ENCODE measurements around the gene PBX4.
"Not testable (repeated sequence)": the region's sequence is repeated elsewhere in the genome, so short reads cannot be mapped to it uniquely, and the experiment has no call there.

PBX4 gene, protein sequence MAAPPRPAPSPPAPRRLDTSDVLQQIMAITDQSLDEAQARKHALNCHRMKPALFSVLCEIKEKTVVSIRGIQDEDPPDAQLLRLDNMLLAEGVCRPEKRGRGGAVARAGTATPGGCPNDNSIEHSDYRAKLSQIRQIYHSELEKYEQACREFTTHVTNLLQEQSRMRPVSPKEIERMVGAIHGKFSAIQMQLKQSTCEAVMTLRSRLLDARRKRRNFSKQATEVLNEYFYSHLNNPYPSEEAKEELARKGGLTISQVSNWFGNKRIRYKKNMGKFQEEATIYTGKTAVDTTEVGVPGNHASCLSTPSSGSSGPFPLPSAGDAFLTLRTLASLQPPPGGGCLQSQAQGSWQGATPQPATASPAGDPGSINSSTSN

DNA sequence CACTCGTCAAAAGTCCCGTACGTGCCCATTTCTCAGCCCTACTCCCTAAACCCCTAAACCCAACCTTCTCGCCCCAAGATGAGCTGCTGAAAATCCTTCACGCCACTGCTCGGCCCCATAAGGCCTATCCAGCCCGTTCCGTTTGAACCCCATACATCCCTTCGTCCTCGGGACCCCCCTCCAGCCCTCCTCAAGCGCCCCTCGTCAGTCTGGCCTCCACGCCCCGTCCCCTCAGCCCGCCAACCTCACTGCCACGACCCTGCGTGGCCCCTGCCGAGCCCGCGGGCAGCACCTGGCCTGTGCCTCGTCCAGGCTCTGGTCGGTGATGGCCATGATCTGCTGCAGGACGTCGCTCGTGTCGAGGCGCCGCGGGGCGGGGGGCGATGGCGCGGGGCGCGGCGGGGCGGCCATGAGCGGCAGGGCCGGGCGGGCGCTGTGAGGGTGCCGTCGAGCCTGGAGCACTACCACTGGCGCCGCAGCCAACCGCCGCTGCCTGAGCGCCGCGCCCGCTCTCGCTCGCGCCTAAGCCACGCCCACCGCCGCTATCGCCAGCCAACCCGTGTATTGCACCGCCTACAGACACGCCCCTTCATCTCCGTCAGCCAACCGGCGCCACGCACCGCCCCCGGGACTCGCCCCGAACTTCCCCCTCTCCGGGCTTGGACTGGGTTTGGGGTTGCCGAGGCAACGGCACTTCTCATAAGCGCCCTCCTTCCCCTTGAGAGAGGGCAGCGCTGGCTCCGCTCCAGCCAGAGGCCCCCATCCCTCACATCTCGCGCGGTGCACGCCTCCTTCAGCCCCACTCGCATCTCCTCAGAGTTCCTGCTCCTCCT, at the start of gene PBX4:
Gene PBX4, minus strand, starts transcription at position 469 of the 833 bp plus-strand sequence. Its CDS starts 58 bp downstream, at position 411.
- peak; percentile 91 to 99 (median 95) for DNase-seq

DNA sequence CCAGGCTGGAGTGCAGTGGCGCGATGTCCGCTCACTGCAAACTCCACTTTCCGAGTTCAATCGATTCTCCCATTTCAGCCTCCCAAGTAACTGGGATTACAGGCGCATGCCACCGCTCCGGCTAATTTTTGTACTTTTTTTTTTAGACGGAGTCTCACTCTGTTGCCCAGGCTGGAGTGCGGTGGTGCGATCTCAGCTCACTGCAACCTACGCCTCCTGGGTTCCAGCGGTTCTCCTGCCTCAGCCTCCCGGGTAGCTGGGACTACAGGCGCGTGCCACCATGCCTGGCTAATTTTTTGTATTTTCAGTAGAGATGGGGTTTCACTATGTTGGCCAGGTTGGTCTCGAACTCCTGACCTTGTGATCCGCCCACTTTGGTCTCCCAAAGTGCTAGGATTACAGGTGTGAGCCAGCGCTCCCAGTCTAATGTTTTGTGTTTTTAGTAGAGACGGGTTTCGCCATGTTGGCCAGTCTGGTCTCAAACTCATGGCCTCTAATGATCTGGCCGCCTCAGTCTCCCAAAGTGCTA, 47.0 kb upstream of the PBX4 start:
- DNase-seq: not testable (repeated sequence)

DNA sequence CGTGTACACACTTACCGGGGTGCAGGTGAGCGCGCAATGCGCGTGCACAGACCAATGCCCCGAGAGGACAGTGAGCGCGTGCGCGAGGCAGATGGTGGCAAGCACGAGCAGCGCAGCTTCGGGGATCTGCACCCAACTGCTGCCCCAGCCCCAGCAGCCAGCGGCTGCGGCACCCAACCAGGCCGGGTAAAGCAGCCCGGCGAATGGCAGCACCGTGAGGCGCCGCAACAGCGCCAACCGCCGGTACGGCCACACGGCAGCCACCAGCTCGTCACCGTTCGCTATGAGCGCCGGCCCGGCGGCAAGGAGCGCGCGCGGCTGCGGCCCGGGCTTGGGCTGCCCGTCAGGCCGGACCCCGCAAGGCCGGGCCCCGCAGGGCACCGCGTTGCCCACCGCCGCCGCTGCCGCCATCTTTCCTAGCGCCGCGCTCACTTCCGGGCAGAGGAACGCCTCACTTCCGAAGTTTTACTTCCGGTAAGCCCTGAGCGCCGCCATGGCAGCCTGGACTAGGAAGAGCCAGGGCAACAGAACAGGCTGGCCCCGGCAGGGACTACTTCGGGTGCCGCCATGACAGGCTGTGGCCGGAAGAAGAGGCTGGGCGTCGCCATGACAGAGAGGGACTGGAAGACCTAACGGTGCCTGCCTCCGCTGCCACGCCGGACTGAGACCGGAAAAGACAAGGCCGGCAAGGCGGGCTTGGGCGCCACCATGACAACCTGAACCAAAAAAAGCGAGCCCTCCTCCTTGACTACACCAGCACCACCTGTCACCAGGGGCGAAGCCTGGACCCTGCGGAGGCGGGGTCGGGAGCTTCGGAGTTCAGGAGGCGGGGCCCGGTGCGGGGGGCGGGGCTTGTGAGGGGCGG, 45.0 kb upstream of the PBX4 start, which contains the start of gene ATP13A1:
Gene ATP13A1, minus strand, starts transcription at position 421 of the 865 bp plus-strand sequence. Its CDS starts 10 bp downstream, at position 411.
- peak; percentile 94 to 99 (median 96) for DNase-seq

DNA sequence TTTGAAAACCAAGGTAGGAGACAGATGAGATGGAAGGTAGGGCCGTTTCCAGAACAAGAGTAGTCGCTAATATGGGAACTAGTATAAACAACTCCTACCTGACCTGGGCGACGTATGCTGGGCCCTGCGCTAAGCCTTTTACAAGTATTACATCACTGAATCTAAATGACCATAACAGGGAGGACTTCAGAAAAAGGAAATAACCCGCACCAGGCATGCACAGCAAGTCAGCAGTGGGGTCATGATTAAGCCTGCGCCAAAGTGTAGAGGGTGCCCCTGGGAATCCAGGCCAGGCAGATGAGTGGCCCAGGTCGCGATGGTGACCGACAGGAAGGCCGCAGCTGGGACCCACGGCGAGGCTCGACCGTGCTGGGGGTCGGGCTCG, 44.4 kb upstream of the PBX4 start:
- no peak for DNase-seq

DNA sequence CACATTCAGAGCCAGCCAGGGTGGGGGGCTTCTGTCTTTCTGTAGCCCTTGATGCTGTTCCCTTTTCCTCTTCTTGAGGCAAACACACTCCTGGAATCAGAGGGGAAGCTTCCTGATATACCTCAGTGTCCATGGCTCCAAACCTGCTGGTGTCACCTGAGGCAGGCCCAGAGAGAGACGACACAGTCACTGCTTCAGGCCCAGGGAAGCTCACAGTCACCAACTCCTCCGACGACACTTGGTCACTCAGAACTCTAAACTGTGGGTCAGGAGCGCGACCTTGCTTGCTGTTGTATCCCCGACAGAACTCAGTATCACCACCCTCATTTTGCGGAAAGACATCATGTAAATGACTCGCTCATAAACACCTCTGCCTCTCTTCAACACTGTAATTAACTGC, 43.9 kb upstream of the PBX4 start:
- no peak for DNase-seq

DNA sequence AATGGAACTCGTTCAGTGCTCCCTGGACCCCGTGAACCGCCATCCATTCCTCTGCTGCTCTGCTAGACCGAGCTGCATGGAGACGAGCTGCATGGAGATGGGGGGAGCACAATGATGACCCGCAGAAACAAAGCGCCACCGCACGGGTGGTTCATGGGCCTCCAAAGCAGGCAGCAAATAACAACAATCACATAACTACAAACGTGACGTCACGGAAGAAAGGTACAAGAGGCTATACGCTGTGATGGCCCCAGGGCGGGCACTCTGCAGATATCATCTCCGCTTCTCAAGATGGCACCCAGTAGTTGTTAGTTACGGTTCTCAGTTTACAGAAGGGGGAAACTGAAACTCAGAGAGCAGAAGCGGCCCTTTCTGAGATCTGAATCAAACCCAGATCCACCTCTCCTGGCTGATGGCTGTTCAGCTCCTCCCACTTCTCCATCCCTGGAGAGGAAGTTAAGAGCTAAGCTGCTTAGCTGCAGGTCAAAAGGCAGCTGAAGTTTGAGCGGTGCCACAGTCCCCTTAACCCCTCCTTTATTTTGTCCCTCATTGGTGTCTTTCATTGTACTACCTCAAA, 43.3 kb upstream of the PBX4 start:
- DNase-seq: no peak

DNA sequence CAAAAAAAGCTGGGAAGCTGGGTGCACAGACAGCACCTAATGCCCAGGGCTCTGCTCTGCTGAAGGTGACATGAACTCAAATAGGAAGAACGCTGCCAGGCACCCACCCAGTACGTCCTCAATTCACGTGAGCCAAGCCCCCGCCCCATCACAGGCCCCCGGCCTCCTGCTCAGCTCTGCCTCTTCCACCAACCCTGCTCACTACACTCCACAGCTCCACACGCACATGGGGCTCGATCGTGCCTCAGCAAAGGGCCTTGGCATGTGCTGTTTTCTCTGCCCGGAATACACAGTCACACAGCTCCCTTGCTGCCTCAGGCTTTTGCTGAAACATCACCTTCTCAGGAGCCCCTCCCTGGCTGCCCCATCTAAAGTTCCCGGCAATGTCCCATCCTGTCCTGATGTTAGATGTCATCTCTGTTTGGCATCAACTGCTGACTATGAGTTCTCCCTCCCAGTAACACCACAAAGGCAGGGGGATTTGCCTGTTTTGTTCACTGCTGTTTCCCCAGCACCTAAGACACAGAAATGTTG, 42.7 kb upstream of the PBX4 start:
- DNase-seq: no peak

DNA sequence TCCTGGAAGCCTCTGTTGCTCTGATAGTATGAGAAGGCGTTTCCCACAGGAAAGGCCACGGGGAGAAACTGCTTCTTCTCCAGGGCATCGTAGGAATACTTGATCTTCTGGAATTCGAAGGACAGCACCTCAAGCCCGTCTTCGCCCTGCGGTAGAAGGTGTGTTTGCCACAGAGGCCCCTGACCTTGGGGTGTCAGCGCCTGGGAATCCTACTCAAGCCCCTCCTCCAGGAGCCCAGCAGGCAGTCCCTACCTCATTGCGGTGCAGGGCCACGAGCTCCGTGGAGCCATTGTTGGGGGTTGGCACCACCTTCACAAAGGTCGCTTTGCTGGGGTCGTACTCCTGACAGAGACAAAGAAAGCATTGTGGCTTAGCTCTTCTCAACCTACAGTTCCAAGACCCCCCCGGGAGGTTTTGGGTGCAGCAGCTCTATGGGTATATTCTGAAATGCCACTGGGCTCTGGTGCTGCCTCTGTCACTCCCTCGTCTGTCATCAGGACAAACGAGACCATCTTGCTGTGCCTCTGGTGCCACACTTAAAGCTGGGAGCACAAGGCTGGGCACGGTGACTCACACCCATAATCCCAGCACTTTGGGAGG, 41.3 kb upstream of the PBX4 start:
- no peak for DNase-seq

DNA sequence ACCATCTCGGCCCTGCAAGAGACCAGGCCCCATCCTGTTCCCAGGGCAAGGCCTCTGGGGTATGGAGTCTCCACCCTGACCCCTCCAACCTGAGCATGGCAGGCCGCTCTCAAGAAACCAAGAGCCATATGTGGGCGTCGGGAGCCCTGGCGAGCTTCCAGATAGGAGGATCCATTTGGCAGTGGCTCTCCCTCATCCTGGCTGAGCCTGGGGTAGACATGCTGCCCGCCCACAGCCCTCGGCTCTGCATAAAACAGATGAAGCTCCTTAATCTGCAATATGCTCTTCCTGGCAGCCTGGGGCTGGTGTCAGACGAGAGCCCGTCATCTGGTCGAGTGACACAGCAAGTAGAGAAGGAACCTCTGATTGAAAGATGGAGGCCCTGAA, 38.9 kb upstream of the PBX4 start:
- no peak for DNase-seq

DNA sequence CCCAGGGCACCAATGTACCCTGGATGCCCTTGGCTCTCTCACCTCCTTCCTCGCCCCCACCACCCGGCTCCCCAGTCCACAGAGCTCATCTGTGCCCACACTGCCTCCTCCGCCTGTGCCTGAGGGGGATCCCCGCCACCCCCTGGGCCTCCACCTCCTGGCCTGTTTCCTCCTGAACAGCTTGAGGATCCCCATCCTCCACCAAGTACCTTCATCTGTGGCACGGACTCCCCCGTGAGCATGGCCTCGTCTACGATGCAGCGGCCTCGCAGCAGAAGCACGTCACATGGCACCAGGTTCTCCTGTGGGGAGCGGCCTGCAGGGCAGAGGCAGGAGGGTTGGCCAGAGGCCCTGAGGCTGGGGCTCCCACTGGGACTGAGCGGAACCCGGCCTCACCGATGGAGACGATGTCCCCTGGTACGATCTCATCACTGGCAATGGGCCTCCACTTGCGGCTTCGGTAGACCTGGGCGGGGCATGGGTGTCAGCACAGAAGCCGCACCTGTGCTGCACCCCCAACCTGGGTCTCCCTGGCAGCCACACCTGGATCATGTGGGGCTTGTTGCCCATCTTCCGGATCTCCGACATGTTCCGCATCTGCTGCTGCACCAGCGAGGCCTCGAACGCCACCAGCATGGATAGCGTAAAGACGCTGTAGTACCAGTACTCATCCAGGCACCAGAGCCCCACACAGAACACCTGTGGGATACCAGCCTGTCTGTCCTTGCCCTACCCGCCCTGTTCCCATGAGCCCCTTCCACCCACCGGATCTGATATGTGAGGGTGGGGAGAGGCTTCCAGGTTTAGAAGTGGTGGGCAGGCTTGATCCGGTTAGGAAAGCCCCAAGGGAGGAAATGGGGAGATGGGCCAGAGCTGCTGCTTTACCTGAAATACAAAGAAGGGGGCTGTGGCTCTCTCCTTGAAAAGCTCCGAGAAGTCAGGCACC, 38.2 kb upstream of the PBX4 start:
- DNase-seq: no peak

DNA sequence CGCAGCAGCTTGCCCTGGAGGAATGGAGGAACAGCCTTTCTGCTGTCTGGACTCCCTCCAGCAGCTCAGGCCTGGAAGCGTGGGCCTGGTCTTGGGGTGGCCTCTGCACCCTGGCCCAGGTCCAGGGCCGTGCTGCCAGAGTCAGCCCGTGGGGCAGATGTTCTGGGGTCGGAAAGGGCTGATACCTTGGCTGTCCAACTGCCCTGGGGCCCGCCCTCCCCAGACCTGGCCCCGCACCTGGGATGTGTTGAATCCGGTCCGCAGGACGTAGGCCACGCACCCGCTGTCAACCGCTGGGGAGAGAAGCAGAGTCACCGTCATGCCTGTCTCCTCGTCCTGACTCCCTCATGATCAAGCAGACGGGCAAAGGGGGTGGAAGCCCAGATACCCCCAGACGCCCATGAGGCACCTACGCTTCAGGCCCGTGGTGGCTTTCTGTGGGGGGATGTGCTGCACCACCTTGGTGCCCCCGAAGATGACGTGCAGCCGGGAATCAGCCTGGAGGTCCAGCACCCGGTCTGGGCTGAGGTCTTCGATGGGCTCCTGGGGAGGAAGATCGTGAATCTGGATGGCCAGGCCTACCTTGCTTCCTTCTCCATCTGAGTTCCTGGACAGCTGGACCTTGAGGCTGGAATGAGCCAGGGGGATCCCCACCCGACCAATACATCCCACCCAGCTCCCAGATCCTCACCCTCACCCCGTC, 37.3 kb upstream of the PBX4 start:
- no peak for DNase-seq

DNA sequence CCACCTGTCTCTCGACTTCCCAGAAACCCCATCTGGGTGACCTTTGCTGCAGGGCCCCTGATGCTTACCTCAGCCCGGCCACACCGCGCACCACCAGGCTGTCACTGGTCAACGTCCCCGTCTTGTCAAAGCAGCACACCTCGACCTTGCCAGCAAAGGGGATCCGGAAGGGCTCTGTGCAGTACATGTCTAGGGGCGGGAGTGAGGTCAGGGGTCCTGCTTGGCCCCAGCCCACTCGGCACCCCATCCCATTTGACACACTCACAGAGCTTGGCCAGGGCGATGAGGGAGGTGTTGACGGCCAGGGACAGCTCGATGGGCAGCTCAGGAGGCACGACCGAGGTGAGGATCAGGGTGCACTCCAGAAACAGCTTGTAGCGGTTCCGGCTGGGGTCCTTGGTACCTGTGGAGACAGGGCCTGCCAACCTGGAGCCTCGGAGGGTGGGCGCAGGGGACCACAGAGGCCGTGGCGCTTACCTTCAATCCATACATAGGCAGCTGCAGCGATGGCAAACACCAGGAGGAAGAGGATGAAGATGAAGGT, 36.6 kb upstream of the PBX4 start:
- no peak for DNase-seq

DNA sequence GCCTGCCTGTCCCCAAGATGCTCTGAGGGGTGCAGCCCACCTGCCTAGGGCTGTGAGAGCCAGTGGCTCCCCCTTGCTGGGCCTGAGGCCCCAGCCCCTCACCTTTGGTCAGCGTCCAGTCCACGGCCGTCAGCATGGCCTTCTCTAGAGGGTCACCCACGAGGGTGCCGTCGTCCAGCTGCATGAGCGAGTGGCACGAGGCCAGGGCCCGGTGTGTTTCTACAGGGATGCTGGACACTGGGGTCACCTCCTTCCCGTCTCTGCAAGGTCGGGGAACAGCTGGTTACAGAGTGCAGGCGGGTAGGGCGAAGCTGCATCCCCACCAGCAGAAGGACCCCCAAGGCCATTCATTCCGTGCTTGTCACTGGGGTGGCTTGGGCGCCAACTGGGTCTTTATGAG, 36.0 kb upstream of the PBX4 start:
- no peak for DNase-seq

DNA sequence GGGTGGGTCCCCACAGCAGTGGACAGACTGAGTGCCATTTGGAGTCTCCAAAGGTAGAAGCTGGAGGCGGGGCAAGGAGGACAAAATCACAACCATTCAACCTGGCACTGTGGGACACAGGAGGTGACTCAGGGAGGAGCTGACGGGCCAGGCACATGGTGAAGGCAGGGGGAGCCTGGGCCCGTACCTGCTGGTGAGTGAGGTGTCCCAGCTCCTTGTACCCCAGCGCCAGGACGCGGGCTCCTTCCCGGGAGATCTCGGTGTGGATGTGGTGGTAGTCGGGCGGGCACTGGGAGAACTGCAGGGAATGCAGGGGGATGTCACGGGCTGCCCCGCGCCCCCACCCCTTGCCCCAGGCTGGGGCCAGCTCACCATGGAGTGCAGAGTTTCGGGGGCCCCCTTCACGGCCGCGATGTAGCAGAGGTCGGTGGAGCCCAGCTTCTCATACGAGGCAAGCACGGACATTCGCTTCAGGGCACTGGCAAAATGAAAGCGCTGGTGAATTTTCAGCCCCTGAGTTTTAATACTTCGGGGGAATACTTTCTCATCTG, 35.2 kb upstream of the PBX4 start:
- DNase-seq: no peak

DNA sequence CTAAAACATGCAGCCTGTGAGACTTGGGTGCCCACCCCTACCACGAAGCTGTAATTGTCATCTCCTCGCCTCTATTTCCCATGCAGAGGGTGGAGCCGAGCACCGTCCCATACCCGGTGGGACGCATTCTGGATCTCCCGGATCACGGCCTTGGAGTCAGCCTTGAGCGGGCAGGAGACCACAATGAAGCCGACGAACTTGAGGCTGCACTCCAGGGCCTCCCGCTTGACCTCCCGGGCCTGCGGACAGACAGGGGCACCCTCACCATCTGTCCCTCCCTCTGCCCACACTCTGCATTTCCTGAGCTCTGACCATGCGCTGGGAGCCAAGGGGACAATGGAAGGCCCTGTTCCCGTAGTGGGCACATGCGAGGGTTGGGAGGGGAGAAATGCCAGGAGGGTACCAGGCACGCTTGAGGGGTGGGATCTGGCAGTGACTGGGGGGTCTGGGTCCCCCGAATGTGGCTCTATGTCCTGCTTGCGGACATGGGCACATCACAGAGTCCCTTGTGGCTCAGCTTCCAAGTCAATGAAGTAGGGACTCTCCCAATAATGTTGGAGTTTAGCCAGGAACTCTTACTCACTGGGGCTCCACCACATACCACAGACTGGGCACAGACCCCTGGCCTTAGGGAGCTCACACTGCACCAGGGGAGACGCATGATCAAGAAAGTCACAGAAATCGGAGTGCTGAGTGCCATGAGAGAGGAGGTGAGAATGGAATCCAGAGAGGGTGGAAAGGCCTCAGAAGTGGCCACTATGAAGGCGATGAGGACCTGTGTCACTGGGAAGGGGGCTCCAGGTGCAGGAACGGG, 34.2 kb upstream of the PBX4 start:
- no peak for DNase-seq

DNA sequence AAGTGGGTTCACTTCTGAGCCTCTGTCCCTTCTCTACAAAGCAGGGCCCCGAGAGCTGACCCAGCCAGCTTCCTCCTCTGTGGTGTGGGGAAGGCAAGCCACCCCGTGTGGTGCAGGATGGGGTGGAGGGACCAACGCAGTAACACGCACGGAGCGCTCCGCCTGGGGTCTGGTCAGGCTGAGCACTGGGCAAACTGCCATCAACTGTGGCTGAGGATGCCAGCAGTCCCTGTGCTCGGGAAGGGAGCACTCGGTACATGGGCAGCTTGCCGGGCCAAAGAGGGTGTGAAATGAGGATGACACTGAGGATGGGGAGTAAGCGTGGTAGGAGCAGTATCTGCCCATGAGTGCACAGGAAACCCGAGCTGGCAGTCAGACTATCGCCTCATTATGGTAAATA, 32.6 kb upstream of the PBX4 start:
- DNase-seq: no peak

DNA sequence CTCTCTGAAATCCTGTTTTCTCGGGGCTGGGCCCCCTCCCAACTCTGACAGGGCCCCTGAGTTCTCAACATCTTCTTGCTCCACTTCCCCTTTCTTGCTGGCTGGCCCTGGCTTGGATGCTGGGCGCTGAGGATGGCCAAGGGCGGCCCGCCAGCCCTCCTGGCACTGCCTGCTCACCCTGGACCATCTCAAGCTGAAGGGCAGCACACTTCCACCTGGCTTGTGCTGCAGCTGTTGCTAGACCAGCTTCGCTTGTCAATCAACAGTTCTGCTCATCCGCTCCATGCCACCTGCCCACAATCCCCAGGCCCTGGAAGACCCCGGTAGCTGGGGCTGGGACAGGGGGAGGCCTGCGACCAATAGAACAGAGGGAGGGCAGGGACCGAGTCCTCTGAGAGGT, 31.8 kb upstream of the PBX4 start:
- DNase-seq: no peak

DNA sequence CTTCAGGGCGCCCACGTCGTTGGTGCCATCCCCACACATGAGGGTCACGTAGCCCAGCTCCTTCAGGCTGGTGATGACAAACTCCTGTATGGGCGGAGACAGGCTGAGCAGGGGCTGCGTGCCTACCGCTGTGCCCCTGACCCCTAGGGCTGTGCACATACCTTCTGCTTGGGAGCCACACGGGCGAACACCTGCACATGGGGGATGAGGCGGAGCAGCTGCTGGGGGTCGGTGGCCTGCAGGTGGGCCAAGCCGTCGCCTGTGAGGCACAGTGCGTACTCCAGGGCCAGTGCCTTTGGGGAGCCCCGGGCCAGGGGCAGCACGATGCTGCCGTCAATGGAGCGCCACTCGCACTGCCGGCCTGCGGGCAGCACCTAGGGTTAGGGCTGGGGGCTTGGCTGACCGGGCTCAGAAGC, 31.1 kb upstream of the PBX4 start:
- no peak for DNase-seq

All from NCI-H1417 (cell line).